GM19395 (cell line): ENCODE results near the gene PPP6C.
"Not testable (repeated sequence)": the region's sequence is repeated elsewhere in the genome, so short reads cannot be mapped to it uniquely, and the experiment has no call there.

Source experiments
- ATAC-seq: cut with Tn5 transposase; IDR thresholded peaks from one replicate; pipeline ENCODE4 v1.9.1; 2021; ENCODE audit warnings: mild to moderate bottlenecking, moderate library complexity; ENCODE audit not compliant: unreplicated experiment

Gene PPP6C

DNA sequence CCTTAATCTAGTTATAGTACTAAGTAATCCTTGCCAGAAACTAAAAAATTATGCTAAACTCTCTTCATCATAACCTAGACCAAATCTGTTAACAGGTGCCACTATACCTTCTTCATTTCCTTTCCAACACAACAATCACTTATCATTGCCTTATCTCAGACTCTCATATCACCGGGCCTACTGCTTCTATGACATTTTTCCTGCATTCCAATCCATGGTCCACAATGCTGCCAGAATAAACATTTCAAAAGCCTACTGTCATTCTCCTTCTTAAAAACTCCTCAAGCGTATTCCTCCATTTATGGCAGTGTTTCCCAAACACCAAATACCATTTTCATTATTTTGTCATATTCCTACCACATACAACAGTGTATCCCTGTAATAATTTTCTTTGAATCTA lies 6.5 kb downstream of the PPP6C start:
- ATAC-seq, result no peak

DNA sequence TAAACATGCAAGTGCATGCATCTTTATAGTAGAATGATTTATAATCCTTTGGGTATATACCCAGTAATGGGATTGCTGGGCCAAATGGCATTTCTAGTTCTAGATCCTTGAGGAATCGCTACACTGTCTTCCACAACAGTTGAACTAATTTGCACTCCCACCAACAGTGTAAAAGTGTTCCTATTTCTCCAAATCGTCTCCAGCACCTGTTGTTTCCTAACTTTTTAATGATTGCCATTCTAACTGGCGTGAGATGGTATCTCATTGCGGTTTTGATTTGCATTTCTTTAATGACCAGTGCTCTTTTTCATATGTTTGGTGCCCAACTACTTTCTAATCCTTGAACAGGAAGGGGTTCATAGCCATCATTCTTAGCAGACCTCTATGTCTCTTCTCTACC lies 7.8 kb downstream of the PPP6C start:
- not testable (repeated sequence) for ATAC-seq

GRCh38 chr9:125180876-125181275 lies 8.7 kb downstream of the PPP6C start:
- ATAC-seq, result no peak

GRCh38 chr9:125179776-125180175 lies 9.8 kb downstream of the PPP6C start:
- ATAC-seq, result not testable (repeated sequence)

GRCh38 chr9:125177888-125178287 lies 11.7 kb downstream of the PPP6C start:
- ATAC-seq, result no peak

DNA sequence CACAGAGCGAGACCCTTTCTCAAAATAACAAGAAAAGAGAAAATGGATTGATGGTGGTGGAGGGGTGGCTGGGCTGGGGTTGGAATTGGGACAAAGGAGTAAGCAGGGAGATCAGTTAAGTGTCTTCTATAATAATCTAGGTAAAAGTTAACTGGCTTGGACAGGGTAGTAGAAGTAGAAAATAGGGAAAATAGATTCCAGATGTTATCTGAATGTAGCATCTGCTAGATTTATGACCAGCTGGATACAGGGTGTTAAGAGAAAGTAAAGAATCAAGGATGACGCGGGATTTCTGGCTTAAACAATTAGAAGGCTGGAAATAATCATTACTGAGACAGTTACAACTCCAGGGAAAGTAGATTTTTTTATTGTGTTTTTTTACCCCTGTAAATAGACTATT lies 13.0 kb downstream of the PPP6C start:
- no peak for ATAC-seq

DNA sequence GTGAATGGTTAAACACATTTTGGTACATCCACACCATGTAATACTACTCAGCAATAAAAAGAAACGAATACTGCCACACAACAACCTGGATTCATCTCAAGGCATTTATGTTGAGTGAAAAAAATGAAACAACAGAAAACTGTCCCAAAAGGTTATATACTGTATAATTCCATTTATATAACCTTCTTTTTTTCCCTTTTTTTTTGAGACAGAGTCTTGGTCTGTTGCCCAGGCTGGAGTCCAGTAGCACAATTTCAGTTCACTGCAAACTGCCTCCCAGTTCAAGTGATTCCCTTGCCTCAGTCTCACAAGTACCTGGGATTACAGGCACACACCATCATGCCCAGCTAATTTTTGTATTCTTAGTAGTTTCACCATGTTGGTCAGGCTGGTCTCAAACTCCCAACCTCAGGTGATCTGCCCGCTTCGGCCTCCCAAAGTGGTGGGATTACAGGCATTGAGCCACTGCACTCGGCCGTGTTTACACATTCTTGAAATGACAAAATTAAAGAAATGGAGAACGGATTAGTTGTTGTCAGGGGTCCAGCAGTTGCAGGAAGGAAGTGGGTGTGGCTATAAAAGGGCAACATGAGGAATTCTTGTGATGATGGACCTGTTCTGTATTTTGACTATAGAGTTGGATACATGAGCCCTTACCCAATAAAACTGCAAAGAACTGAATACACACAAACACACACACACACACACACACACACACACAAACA lies 17.4 kb downstream of the PPP6C start:
- no peak for ATAC-seq

DNA sequence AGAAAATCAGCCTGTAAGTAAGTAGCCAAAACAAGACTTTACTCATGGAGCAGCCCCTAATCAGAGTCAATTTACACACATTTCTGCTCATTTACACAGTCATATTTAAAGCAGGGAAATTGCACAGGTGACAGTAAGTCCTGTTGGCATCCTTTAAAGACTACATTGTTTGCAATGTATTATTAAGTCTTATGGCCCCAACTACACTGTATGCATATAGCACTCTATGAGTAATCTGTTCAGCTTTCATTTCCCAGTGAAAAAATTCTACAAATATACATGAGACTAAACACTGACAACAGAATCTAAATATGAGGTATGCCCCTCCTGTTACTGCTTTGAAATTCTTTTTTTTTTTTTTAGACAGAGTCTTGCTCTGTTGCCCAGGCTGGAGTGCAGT lies 19.7 kb downstream of the PPP6C start:
- ATAC-seq, result no peak

DNA sequence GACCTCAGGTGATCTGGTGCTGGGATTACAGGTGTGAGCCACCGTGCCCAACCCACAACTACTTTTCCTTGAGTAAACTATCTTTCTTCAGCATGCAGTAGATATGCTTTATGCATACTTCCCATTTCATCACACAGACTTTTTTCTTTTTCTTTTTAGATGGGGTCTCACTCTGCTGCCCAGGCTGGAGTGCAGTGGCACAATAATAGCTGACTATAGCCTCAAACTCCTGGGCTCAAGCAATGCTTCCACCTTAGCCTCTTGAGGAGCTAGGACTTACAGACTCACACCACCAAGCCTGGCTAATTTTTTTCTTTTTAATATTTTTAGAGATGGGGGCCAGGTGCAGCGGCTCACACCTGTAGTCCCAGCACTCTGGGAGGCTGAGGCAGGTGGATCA lies 22.8 kb downstream of the PPP6C start:
- ATAC-seq, result no peak

GRCh38 chr9:125162891-125163290 lies 26.7 kb downstream of the PPP6C start:
- not testable (repeated sequence) for ATAC-seq

- ATAC-seq, result no peak
These were observed 28.2 kb downstream of the PPP6C start for GRCh38 chr9:125161284-125161918.

- ATAC-seq, result no peak
These were observed 28.9 kb downstream of the PPP6C start for GRCh38 chr9:125160750-125161149.

DNA sequence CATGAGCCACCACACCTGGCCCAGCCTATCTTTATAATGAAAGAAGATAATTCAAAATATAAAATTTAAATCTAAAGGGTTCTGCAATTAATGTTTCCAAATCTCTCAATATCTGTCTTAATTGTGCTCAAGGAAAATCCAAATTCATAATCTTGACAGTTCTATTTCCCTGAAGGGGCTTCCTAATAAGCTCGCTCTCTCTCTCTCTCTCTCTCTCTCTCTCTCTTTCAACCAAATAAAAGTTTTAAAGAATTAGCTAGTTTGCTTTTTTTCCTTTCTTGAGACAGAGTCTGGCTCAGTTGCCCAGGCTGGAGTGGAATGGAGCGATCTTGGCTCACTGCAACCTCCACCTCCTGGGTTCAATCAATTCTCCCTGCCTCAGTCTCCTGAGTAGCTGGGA lies 33.1 kb downstream of the PPP6C start:
- no peak for ATAC-seq

DNA sequence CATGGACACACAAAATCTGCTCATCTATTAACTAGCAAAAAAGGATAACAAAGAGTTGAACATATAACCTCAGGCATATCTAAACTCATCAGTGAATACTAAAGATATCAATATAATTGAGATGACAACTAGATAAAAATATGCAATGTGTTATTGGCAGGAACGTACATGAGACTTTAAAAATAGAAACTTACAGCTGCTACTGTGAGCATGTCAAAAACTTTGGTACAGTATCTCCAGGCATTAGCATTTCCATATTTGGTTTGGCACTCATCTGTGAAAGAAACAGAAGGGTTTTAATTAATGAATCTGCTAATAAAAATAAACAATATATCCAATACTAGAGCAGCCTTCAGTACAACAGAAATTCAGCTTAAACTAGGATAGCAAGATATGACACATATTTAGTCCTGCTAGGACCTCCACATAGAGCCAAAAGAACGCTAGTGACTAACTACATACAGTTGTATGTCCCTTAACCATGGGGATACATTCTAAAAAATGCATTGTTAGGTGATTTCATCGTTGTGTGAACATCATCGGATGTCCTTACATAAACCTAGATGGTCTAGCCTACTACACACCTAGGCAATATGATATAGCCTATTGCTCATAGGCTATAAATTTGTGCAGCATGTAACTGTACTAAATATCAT lies 35.8 kb downstream of the PPP6C start:
- ATAC-seq, result no peak

GRCh38 chr9:125151730-125152129 lies 37.9 kb downstream of the PPP6C start:
- ATAC-seq, result no peak

GRCh38 chr9:125150349-125151245 lies 39.0 kb downstream of the PPP6C start:
- no peak for ATAC-seq

- ATAC-seq, result no peak
These were observed 42.1 kb downstream of the PPP6C start for GRCh38 chr9:125147401-125147951.

DNA sequence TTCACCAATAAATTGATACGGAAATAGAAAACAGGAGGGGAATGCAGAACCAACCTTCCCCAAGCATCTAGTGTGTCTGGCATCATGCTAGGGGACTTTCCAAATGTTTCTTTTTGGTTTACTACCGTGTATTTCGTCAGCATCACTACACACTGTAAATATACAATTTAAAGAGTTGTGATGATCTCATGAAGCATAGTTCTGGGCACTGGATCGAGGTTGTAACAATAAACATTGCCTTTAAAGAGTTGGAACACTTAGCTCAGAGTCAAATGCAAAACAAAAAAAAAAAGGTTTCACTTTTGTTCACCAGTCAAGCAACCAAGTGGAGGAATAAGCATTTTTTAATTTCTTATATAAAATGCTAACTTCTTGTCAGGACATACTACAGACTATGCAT lies 43.4 kb downstream of the PPP6C start:
- ATAC-seq, result no peak

GRCh38 chr9:125145425-125145824 lies 44.2 kb downstream of the PPP6C start:
- no peak for ATAC-seq

- peak; percentile 98 for ATAC-seq
These were observed 46.1 kb downstream of the PPP6C start, which contains the start of gene SCAI for GRCh38 chr9:125143377-125144090. Gene SCAI, minus strand, starts transcription at chr9:125143528. Its CDS starts 91 bp downstream, at chr9:125143437.
